Measurements from ENCODE around the gene C1S.

C1S gene

GRCh38 chr12:7112041-7112440 lies 51.5 kb downstream of the C1S start:
- TF ChIP-seq CTCF (IDR thresholded peaks at IDR 0.05; ENCODE audit: extremely low read depth, missing control alignments) = no peak
- DNase-seq (ENCODE audit: low spot score) = no peak

- peak; percentile 64 for DNase-seq (ENCODE audit: low spot score)
- peak; percentile 88 for TF ChIP-seq CTCF (IDR thresholded peaks at IDR 0.05; ENCODE audit: extremely low read depth, missing control alignments)
Measured at GRCh38 chr12:7113389-7113871, 52.9 kb downstream of the C1S start.

GRCh38 chr12:7114008-7114407 lies 53.5 kb downstream of the C1S start:
- no peak for TF ChIP-seq CTCF (IDR thresholded peaks at IDR 0.05; ENCODE audit: extremely low read depth, missing control alignments)
- no peak for DNase-seq (ENCODE audit: low spot score)

- no peak for TF ChIP-seq CTCF (IDR thresholded peaks at IDR 0.05; ENCODE audit: extremely low read depth, missing control alignments)
- DNase-seq (ENCODE audit: low spot score) = no peak
Measured at GRCh38 chr12:7114851-7115250, 54.3 kb downstream of the C1S start.

GRCh38 chr12:7116196-7116595 lies 55.7 kb downstream of the C1S start:
- DNase-seq (ENCODE audit: low spot score) = no peak
- TF ChIP-seq CTCF (IDR thresholded peaks at IDR 0.05; ENCODE audit: extremely low read depth, missing control alignments) = no peak

- DNase-seq (ENCODE audit: low spot score) = no peak
- no peak for TF ChIP-seq CTCF (IDR thresholded peaks at IDR 0.05; ENCODE audit: extremely low read depth, missing control alignments)
Measured at GRCh38 chr12:7116916-7117315, 56.4 kb downstream of the C1S start.

GRCh38 chr12:7117670-7118069 lies 57.2 kb downstream of the C1S start:
- no peak for DNase-seq (ENCODE audit: low spot score)
- TF ChIP-seq CTCF (IDR thresholded peaks at IDR 0.05; ENCODE audit: extremely low read depth, missing control alignments) = no peak

Data from GM20000 (cell line).